ENCODE results near the gene PKIG. TPM values are rescaled to one million over a fixed set of nuclear protein-coding genes. Genes with fewer than 3 reads are reported as not detected.

PKIG gene
- total RNA-seq, 1 experiment from 2014 or later = 27.0 TPM

GRCh38 chr20:44580581-44581268 is 1.7 kb upstream of the PKIG start:
- H3K79me2 ChIP-seq (ENCODE audit: insufficient read depth, low read length) = no peaks in the 10 kb centered on the region
- no peak overlapping the region for H4K5ac ChIP-seq (ENCODE audit: insufficient read length, low read depth, low read length)
- H4K91ac ChIP-seq (ENCODE audit: insufficient read length, low read depth, low read length) = no peak overlapping the region
- no peak overlapping the region for H2AFZ ChIP-seq (ENCODE audit: low read length)
- H2AK5ac ChIP-seq (ENCODE audit: insufficient read length, low read length) = no peak overlapping the region
- Mint-ChIP-seq H3K36me3 (ENCODE audit: insufficient read depth in 1 of 3, low read depth in 3 of 3) (peaks cover 0 to 4% (median 2%) of the 10 kb centered on the region in 3 experiments; a peak in 2 of 7 replicates), H3K9me3 (no peaks in the 10 kb centered on the region), H3K27ac (no peak overlapping the region), H3K27me3 (ENCODE audit: low read depth) (no peaks in the 10 kb centered on the region), H3K4me1 (peaks cover 26 to 34% of the 10 kb centered on the region in 2 experiments), H3K4me3 (no peak overlapping the region)
- no peak overlapping the region for H3K23ac ChIP-seq (ENCODE audit: insufficient read length, low read depth, low read length)
- H3K4me2 ChIP-seq (ENCODE audit: insufficient read depth, insufficient read length, low read length) = no peak overlapping the region
- no peaks in the 10 kb centered on the region for H3K9me3 ChIP-seq (ENCODE audit: control insufficient read depth, low read depth, low read length)
- H3K4me1 ChIP-seq (ENCODE audit: insufficient read depth, low read length) = peaks cover 8% of the 10 kb centered on the region; the same call in 1 of the 2 replicates
- H2BK120ac ChIP-seq (ENCODE audit: low read depth, low read length, poor library complexity, severe bottlenecking) = no peak overlapping the region
- H3K9ac ChIP-seq (ENCODE audit: extremely low read depth, insufficient read length, low read length) = no peak overlapping the region
- no CpG with 5 or more reads among the region's 9 CpGs for WGBS (ENCODE audit: extremely low coverage, insufficient read length, low lambda C conversion rate)
- no peak overlapping the region for H2BK5ac ChIP-seq (ENCODE audit: insufficient read length, low read length)
- H4K20me1 ChIP-seq (ENCODE audit: control insufficient read depth, insufficient read depth, insufficient read length) = no peaks in the 10 kb centered on the region
- no peak for TF ChIP-seq CTCF (conservative IDR thresholded peaks at IDR 0.05)
- no peaks in the 10 kb centered on the region for H3K23me2 ChIP-seq (ENCODE audit: insufficient read length, low read depth, low read length, poor library complexity, severe bottlenecking)
- H3K4ac ChIP-seq (ENCODE audit: low read depth, low read length) = no peak overlapping the region
- H2BK15ac ChIP-seq (ENCODE audit: low read depth, low read length) = no peak overlapping the region
- H2BK20ac ChIP-seq (ENCODE audit: low read depth, low read length, poor library complexity, severe bottlenecking) = no peak overlapping the region
- DNase-seq = no peak
- no peak overlapping the region for H2BK12ac ChIP-seq (ENCODE audit: insufficient read length, low read depth, low read length)
- H3K14ac ChIP-seq (ENCODE audit: insufficient read depth, low read length) = no peak overlapping the region
- no peak overlapping the region for H3K27ac ChIP-seq (ENCODE audit: insufficient read length, low read depth, low read length)
- no peak overlapping the region for H3T11ph ChIP-seq (ENCODE audit: low read length)
- no peak overlapping the region for H3K18ac ChIP-seq (ENCODE audit: insufficient read length, low read depth, low read length)
- H4K8ac ChIP-seq (replicated peaks; ENCODE audit: insufficient read length, low read depth, low read length) = no peak overlapping the region
- H3K56ac ChIP-seq (ENCODE audit: insufficient read length, low read depth, low read length) = no peak overlapping the region
- H3K79me1 ChIP-seq (ENCODE audit: insufficient read depth, low read depth, low read length, poor library complexity, severe bottlenecking) = no peaks in the 10 kb centered on the region
- H3K27me3 ChIP-seq (ENCODE audit: insufficient read depth, low read length) = no peaks in the 10 kb centered on the region
